Subcutaneous adipose tissue (tissue), 4 donors: ENCODE results near the gene CORO2A. TPM values are rescaled to one million over a fixed set of nuclear protein-coding genes. Genes with fewer than 3 reads are reported as not detected.

Experiments used
- total RNA-seq, 4 donors: library from RNA; depleted of rRNA; stranded (reverse); fragments of >200 nt; gene quantifications; one replicate each; pipeline ENCODE4 v1.1.0, GENCODE V29; 2016
- TF ChIP-seq, protein P1 (sequence below): fragments of 450-650 bp; IDR thresholded peaks from one replicate; pipeline ENCODE4 v1.5.1; 2016; ENCODE audit warnings: low read depth, mild to moderate bottlenecking, control low read depth, antibody characterized with exemption, moderate library complexity

The CORO2A gene
- total RNA-seq, 4 donors from 2014 or later, result 0.82 to 10.4 (median 2.0) TPM

- TF ChIP-seq, protein P1, sequence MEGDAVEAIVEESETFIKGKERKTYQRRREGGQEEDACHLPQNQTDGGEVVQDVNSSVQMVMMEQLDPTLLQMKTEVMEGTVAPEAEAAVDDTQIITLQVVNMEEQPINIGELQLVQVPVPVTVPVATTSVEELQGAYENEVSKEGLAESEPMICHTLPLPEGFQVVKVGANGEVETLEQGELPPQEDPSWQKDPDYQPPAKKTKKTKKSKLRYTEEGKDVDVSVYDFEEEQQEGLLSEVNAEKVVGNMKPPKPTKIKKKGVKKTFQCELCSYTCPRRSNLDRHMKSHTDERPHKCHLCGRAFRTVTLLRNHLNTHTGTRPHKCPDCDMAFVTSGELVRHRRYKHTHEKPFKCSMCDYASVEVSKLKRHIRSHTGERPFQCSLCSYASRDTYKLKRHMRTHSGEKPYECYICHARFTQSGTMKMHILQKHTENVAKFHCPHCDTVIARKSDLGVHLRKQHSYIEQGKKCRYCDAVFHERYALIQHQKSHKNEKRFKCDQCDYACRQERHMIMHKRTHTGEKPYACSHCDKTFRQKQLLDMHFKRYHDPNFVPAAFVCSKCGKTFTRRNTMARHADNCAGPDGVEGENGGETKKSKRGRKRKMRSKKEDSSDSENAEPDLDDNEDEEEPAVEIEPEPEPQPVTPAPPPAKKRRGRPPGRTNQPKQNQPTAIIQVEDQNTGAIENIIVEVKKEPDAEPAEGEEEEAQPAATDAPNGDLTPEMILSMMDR, result no peak
These were observed 50.1 kb downstream of the CORO2A start for GRCh38 chr9:98142182-98142907.

DNA sequence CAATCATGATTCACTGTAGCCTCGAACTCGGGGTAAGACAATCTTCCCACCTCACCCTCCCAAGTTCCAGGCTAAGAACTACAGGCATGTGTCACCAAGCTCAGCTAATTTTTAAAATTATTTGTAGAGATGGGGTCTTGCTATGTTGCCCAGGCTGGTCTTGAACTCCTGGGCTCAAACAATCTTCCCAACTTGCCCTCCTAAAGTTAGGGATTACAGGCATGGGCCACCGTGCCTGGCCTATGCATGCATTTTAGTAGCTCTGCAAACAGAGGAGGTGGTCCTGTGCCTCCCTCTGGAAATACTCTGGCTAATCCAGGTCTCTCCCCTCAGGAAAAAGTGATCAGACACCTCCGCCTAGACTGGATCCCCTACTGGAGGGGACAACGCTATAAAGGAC is 51.9 kb downstream of the CORO2A start:
- TF ChIP-seq, protein P1, result no peak

- TF ChIP-seq, protein P1, result no peak
These were observed 55.9 kb downstream of the CORO2A start for GRCh38 chr9:98136489-98136888.

GRCh38 chr9:98135938-98136337 is 56.5 kb downstream of the CORO2A start:
- TF ChIP-seq, protein P1, result no peak

- TF ChIP-seq, protein P1, result no peak
These were observed 56.9 kb downstream of the CORO2A start for GRCh38 chr9:98135558-98135934.

DNA sequence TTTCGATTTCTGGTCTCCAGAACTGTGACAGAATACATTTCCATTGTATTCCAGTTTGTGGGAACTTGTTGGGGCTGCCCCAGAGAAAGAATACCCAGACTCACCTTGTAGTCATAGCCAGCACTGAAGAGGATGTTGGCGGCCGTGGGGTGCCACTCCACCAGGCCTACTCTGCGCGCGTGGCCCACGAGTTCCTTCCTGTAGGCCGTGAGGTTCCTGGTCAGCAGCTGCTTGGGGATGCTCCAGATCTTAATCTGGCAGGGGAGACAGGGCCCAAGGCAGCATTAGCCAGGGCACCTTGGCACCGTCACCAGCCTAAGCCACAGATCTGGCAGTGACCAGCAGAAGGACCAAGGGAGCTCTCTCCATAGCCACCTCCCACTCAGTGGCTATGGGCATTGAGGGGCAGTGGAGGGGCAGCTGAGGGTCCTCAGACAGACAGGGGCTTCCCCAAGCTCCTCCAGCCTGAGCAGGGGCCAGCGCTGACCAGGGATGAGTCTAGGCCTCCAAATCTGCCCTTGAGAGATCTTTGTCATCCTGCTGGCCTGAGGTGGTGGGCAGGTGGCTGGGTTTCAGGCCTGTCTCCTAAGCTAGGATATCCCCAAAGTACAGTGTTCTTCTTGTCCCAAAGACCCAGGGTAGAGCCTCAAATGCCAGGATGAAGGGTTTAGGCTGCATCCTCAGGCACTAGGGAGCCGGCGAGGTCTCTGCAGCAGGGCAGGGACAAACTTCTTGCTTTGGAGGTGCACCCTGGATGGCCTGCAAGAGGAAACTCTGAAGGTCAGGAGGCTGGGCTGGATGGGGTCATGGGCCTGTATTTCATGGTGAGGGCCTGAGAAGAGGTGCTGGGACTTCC is 57.5 kb downstream of the CORO2A start:
- TF ChIP-seq, protein P1, result no peak

DNA sequence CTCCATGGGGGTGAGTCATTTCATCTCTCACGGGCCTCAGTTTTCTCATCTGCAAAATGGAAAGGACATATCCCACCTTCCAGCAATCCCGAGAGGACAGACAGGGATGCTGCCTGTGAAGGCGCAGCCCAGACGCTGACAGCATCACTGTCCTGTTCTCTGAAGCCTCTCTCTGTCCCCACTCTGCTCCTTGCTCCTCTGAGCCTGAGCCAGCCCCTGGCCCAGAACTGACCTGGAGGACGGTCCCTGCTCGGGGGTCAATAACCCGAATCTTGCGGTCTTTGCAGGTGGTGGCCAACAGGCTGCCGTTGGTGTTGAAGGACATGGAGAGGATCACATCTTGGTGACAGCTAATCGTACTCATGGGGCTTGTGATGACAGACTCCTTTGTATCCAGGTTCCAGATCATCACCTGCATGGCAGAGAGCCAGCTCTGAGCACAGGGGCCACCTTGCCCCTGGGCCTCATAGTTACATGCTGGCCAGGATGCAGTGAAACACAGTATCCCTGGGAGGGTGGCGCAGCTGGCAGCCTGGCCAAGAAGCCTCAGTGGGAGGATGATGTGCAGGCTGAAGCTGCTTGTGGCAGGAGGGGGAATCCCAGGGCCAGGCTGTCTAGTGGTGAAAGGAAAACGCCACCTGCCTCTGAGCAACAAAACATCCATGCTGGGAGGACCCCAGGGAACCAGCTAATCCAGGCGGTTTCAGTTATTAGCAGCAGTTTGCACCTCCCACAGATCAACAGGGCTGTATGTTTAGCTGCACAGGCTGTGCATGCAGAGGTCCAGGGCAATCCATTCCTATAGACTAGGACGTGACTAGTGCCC is 59.4 kb downstream of the CORO2A start:
- TF ChIP-seq, protein P1, result no peak
